T-helper 1 cell (primary cell): ENCODE measurements around the gene LCP2.

Source experiments
- DNase-seq, 5 donors: peaks; one replicate each; pipeline ENCODE4 v3.0.0-alpha.2; 2012 to 2020

The LCP2 gene

DNA sequence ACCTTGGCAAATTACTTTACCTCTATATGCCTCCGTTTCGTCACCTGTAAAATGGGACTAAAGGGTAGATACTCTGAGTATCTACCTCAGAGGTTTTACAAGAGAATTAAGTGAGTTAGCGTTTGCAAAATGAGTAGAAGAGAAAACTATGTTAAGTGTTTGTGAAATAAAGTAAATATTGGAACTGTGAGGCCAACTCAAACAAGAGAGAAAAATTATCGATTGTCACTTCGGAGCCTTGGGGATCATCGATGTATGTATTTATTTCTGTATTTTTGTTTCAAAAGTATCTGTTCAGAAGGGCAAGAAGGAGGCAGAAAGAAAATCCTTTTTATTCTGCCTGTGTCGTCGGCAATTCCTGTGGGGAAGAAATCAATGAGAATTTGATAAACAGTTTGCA is 90.6 kb downstream of the LCP2 start:
- no peak for DNase-seq

GRCh38 chr5:170206216-170206615 is 91.4 kb downstream of the LCP2 start:
- no peak for DNase-seq

DNA sequence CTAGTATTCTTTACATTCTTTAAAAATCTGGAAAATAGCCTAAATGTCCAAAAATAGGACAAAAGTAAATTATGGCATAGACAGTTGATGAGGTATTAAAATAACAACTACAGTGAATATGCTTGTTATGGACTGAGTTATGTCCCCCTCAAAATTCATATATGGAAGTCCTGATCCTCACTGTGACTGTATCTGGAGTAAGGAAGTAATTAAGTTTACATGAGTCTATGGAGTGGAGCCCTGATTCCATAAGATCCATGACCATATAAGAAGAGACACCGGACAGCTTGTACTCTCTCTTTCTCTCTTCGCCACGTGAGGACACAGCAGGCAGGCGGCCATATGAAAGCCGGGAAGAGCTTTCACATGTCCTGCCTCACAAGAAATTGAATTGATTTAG is 93.4 kb downstream of the LCP2 start:
- DNase-seq = no peak

GRCh38 chr5:170202117-170202516 is 95.5 kb downstream of the LCP2 start:
- no peak for DNase-seq

- DNase-seq = no peak
Observed at GRCh38 chr5:170201311-170201710, 96.3 kb downstream of the LCP2 start.

DNA sequence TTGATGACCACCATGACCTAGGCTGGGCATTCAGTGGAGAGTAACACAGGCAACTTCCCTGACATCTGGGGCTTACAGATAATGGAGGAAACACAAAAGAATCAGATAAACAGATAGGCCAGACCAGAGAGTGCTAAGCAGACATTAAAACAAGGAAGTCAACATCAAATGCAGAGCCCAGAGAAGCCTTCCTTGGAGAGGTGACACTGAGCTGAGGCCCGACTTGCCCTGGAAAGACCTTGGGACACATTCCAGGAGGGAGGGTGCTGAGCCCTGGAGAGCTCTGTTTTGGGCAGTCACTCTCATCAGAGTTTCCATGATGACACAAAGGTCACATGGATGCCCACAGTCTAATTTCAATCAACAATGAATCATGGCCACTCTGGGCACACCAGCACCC is 96.7 kb downstream of the LCP2 start:
- DNase-seq = no peak
